ENCODE measurements around the gene CTSZ. TPM values are rescaled to one million over a fixed set of nuclear protein-coding genes. Genes with fewer than 3 reads are reported as not detected.

Gene CTSZ
- polyA plus RNA-seq, 2 of the 4 experiments (the other 2 are of a cell fraction): 115 to 156 TPM

DNA sequence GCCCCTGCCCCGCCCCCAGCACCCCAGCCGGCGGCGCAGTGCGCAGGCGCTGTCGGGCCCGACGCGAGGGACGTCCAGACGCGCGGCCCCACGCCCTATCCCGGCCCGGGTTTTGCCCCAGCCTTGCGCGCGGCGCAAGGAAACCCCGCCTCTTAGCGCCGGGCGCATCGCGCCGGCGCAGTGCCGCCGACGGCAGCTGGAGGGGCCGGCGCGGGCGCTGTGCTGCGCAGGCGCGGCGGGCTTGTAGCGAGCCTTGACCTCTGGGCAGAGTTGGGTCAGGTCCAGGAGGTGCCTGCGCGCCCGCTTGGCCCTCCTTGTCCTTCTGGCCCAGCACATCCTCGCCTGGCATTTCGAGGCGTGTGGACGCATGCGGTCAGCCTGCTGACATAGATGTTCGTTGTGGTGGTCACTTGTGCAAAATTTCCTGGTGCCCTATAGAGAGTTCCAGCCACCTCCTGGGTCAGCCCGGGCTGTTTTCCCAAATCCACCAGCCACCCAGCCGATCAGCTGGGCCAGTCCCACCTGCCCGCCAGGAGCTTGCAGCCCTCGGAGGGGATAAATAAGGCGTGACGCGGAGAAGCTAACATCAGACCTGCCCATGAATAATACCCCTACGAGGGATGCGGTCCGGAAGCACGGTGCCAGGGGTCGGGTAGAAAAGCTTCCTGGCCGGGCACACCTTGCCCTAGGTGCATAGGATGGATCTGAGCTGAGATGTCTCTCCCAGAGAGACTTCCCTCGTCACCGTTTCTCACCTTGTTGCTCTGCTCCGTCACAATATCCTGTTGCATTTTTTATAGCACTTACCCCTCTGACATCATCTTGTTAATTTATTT, 36.0 kb upstream of the CTSZ start:
- peak; percentile 85 to 93 for DNase-seq (ENCODE audit: low read depth in 1 of 2, low spot score in 1 of 2)
- Histone ChIP-seq H3K27ac (peak overlapping the region; percentile 93 to 94), H3K9me3 (no peaks in the 10 kb centered on the region), H3K4me2 (peak overlapping the region; percentile 92), H3K4me1 (peaks cover 42% of the 10 kb centered on the region), H3K4me3 (peak overlapping the region; percentile 86)
- no peak for FAIRE-seq
- WGBS (ENCODE audit: missing lambda C conversion rate): 76% methylated on average over 15 of the region's 66 CpGs
- ChIA-PET POLR2A (interaction anchor here (2.9 kb wide), 1 partner anchor 11 kb away, joined by 34 read pairs; the partner anchor contains the start of gene ATP5F1E), CTCF (interaction anchor here (1.1 to 1.5 kb wide), 3 partner anchors 11 to 453 kb away, joined by 3 to 4 read pairs (median 3); partner anchors contain the start of gene ATP5F1E)
- peak; percentile 63 for TF ChIP-seq POLR2A (IDR thresholded peaks at IDR 0.05; ENCODE audit: low read length)
- no peak for TF ChIP-seq MAFK (IDR thresholded peaks at IDR 0.05; ENCODE audit: partially characterized antibody)
- TF ChIP-seq RFX5 (IDR thresholded peaks at IDR 0.05): no peak
- no peak for TF ChIP-seq TP53 (CRISPR knock-in tag; IDR thresholded peaks at IDR 0.05)
- no peak for TF ChIP-seq HEYL (CRISPR knock-in tag; IDR thresholded peaks at IDR 0.05)
- peak; percentile 6 to 27; a peak in 1 of 5 replicates for TF ChIP-seq JUN (IDR thresholded peaks at IDR 0.05)
- TF ChIP-seq ATOH8 (CRISPR knock-in tag; IDR thresholded peaks at IDR 0.05; ENCODE audit: low read depth): no peak
- TF ChIP-seq SREBF2 (IDR thresholded peaks at IDR 0.05): no peak
- TF ChIP-seq, protein P1, sequence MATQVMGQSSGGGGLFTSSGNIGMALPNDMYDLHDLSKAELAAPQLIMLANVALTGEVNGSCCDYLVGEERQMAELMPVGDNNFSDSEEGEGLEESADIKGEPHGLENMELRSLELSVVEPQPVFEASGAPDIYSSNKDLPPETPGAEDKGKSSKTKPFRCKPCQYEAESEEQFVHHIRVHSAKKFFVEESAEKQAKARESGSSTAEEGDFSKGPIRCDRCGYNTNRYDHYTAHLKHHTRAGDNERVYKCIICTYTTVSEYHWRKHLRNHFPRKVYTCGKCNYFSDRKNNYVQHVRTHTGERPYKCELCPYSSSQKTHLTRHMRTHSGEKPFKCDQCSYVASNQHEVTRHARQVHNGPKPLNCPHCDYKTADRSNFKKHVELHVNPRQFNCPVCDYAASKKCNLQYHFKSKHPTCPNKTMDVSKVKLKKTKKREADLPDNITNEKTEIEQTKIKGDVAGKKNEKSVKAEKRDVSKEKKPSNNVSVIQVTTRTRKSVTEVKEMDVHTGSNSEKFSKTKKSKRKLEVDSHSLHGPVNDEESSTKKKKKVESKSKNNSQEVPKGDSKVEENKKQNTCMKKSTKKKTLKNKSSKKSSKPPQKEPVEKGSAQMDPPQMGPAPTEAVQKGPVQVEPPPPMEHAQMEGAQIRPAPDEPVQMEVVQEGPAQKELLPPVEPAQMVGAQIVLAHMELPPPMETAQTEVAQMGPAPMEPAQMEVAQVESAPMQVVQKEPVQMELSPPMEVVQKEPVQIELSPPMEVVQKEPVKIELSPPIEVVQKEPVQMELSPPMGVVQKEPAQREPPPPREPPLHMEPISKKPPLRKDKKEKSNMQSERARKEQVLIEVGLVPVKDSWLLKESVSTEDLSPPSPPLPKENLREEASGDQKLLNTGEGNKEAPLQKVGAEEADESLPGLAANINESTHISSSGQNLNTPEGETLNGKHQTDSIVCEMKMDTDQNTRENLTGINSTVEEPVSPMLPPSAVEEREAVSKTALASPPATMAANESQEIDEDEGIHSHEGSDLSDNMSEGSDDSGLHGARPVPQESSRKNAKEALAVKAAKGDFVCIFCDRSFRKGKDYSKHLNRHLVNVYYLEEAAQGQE (IDR thresholded peaks at IDR 0.05): no peak
- TF ChIP-seq MYC (IDR thresholded peaks at IDR 0.05; ENCODE audit: borderline replicate concordance, low read length): peak; percentile 58
- TF ChIP-seq, protein P2, sequence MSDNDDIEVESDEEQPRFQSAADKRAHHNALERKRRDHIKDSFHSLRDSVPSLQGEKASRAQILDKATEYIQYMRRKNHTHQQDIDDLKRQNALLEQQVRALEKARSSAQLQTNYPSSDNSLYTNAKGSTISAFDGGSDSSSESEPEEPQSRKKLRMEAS (IDR thresholded peaks at IDR 0.05): 0 out of 2 replicates have a peak, but pooled peaks have one; percentile 1
- TF ChIP-seq RARB (CRISPR knock-in tag; IDR thresholded peaks at IDR 0.05): no peak
- peak; percentile 2; the same call in 1 of the 2 replicates for TF ChIP-seq PHF8 (IDR thresholded peaks at IDR 0.05; ENCODE audit: borderline replicate concordance, low read depth)
- TF ChIP-seq ZSCAN20 (CRISPR knock-in tag; IDR thresholded peaks at IDR 0.05): no peak
- ATAC-seq: peak; percentile 90 to 98

GRCh38 chr20:59042151-59042795, 35.2 kb upstream of the CTSZ start, which contains the start of gene PRELID3B:
Gene PRELID3B (minus strand): TSS chr20:59042786. CDS start chr20:59042730, 56 bp downstream.
- H3K27ac ChIP-seq: peak within 1 kb of the TSS; percentile 93 to 94
- H3K4me2 ChIP-seq: peak within 1 kb of the TSS; percentile 92
- FAIRE-seq: no peak
- H3K9me3 ChIP-seq: no peaks in the 10 kb centered on the region
- WGBS (ENCODE audit: missing lambda C conversion rate): 0% methylated on average over 6 of the region's 50 CpGs
- H3K4me3 ChIP-seq: peak within 1 kb of the TSS; percentile 86
- POLR2A ChIA-PET: interaction anchor here (2.9 kb wide), 1 partner anchor 10 kb away, joined by 34 read pairs; the partner anchor contains the start of gene ATP5F1E
- CTCF ChIA-PET: interaction anchor here (0.6 to 2.5 kb wide), 3 partner anchors 8 to 13 kb away, joined by 3 to 6 read pairs (median 4); partner anchors contain the start of gene ATP5F1E
- H3K4me1 ChIP-seq: peaks cover 35% of the 10 kb centered on the region
- DNase-seq (ENCODE audit: low read depth in 1 of 2, low spot score in 1 of 2): peak; percentile 30 to 52
- ATAC-seq: peak; percentile 80 to 81
- no peak for TF ChIP-seq ATOH8 (CRISPR knock-in tag; IDR thresholded peaks at IDR 0.05; ENCODE audit: low read depth)
- peak; percentile 42 to 64; a peak in 3 of 5 replicates for TF ChIP-seq JUN (IDR thresholded peaks at IDR 0.05)
- TF ChIP-seq RARB (CRISPR knock-in tag; IDR thresholded peaks at IDR 0.05): no peak
- TF ChIP-seq ESRRA (IDR thresholded peaks at IDR 0.05; ENCODE audit: borderline replicate concordance, low read length): 0 out of 2 replicates have a peak, but pooled peaks have one; percentile 37
- no peak for TF ChIP-seq TP53 (CRISPR knock-in tag; IDR thresholded peaks at IDR 0.05)
- no peak for TF ChIP-seq CBX2 (IDR thresholded peaks at IDR 0.05; ENCODE audit: borderline replicate concordance, low read depth)
- TF ChIP-seq, protein P3, sequence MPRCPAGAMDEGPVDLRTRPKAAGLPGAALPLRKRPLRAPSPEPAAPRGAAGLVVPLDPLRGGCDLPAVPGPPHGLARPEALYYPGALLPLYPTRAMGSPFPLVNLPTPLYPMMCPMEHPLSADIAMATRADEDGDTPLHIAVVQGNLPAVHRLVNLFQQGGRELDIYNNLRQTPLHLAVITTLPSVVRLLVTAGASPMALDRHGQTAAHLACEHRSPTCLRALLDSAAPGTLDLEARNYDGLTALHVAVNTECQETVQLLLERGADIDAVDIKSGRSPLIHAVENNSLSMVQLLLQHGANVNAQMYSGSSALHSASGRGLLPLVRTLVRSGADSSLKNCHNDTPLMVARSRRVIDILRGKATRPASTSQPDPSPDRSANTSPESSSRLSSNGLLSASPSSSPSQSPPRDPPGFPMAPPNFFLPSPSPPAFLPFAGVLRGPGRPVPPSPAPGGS (IDR thresholded peaks at IDR 0.05): peak; percentile 68; the same call in 1 of the 3 replicates
- peak; percentile 99 for TF ChIP-seq PHF8 (IDR thresholded peaks at IDR 0.05; ENCODE audit: borderline replicate concordance, low read depth)
- TF ChIP-seq ELK1 (IDR thresholded peaks at IDR 0.05; ENCODE audit: low read depth, low read length): no peak
- 0 out of 2 replicates have a peak, but pooled peaks have one; percentile 66 for TF ChIP-seq RNF2 (IDR thresholded peaks at IDR 0.05; ENCODE audit: borderline replicate concordance, low read depth)
- TF ChIP-seq HOXB5 (CRISPR knock-in tag; IDR thresholded peaks at IDR 0.05): 0 out of 2 replicates have a peak, but pooled peaks have one; percentile 63
- TF ChIP-seq RCOR1 (IDR thresholded peaks at IDR 0.05; ENCODE audit: low read depth, low read length): no peak
- TF ChIP-seq TFCP2L1 (CRISPR knock-in tag; IDR thresholded peaks at IDR 0.05): no peak
- peak; percentile 39; the same call in 1 of the 2 replicates for TF ChIP-seq USF2 (IDR thresholded peaks at IDR 0.05)
- TF ChIP-seq EP300 (IDR thresholded peaks at IDR 0.05): no peak
